ENCODE measurements around the gene MAST2. TPM values are rescaled to one million over a fixed set of nuclear protein-coding genes. Genes with fewer than 3 reads are reported as not detected.
"Not testable (repeated sequence)": the region's sequence is repeated elsewhere in the genome, so short reads cannot be mapped to it uniquely, and the experiment has no call there.

The MAST2 gene
- total RNA-seq, 1 donor from 2014 or later: 63.9 TPM

GRCh38 chr1:45854724-45855123 lies 51.3 kb downstream of the MAST2 start:
- DNase-seq (ENCODE audit: extremely low spot score, unreplicated experiment): no peak
- Mint-ChIP-seq H3K4me1 (ENCODE audit: unreplicated experiment) (no peaks in the 10 kb centered on the region), H3K36me3 (ENCODE audit: unreplicated experiment) (peaks cover 6% of the 10 kb centered on the region), H3K27me3 (ENCODE audit: unreplicated experiment) (no peaks in the 10 kb centered on the region), H3K27ac (ENCODE audit: unreplicated experiment) (no peak overlapping the region), H3K9me3 (ENCODE audit: unreplicated experiment) (peaks cover 13% of the 10 kb centered on the region), H3K4me3 (ENCODE audit: unreplicated experiment) (no peak overlapping the region)
- TF ChIP-seq, protein P1, sequence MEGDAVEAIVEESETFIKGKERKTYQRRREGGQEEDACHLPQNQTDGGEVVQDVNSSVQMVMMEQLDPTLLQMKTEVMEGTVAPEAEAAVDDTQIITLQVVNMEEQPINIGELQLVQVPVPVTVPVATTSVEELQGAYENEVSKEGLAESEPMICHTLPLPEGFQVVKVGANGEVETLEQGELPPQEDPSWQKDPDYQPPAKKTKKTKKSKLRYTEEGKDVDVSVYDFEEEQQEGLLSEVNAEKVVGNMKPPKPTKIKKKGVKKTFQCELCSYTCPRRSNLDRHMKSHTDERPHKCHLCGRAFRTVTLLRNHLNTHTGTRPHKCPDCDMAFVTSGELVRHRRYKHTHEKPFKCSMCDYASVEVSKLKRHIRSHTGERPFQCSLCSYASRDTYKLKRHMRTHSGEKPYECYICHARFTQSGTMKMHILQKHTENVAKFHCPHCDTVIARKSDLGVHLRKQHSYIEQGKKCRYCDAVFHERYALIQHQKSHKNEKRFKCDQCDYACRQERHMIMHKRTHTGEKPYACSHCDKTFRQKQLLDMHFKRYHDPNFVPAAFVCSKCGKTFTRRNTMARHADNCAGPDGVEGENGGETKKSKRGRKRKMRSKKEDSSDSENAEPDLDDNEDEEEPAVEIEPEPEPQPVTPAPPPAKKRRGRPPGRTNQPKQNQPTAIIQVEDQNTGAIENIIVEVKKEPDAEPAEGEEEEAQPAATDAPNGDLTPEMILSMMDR (IDR thresholded peaks at IDR 0.05): no peak

DNA sequence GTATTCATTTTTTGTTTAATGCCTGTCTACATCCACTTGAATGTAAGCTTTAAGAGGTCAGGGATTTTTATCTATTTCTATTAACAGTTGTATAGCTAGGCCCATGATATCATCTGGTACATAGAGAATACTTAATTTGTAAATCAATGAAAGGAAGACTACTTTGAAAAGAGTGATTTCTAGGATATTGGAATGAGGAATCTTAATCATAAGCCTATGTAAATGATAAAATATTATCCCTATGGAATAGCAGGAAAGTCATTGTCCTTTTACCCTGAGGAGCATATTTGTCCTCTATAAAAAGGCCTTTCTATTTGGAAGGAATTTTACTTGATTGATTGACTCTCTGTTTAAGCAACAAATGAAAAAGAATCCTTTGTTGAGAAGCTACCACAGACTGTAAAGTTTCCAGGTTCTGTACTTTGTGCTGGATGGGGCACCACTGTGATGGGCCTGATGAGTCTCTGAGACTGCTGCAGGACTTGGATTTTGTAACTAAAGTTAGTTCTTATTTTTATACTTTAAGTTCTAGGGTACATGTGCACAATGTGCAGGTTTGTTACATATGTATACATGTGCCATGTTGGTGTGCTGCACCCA lies 53.8 kb downstream of the MAST2 start:
- Mint-ChIP-seq H3K27me3 (ENCODE audit: unreplicated experiment) (no peaks in the 10 kb centered on the region), H3K36me3 (ENCODE audit: unreplicated experiment) (no peaks in the 10 kb centered on the region), H3K9me3 (ENCODE audit: unreplicated experiment) (no peaks in the 10 kb centered on the region), H3K4me3 (ENCODE audit: unreplicated experiment) (no peak overlapping the region), H3K27ac (ENCODE audit: unreplicated experiment) (no peak overlapping the region), H3K4me1 (ENCODE audit: unreplicated experiment) (no peaks in the 10 kb centered on the region)
- TF ChIP-seq, protein P1 (IDR thresholded peaks at IDR 0.05): no peak
- DNase-seq (ENCODE audit: extremely low spot score, unreplicated experiment): no peak

GRCh38 chr1:45857755-45858492 lies 54.5 kb downstream of the MAST2 start:
- H3K4me3 Mint-ChIP-seq (ENCODE audit: unreplicated experiment); H3K9me3 Mint-ChIP-seq (ENCODE audit: unreplicated experiment); H3K4me1 Mint-ChIP-seq (ENCODE audit: unreplicated experiment); H3K36me3 Mint-ChIP-seq (ENCODE audit: unreplicated experiment); H3K27ac Mint-ChIP-seq (ENCODE audit: unreplicated experiment); DNase-seq (ENCODE audit: extremely low spot score, unreplicated experiment); H3K27me3 Mint-ChIP-seq (ENCODE audit: unreplicated experiment): not testable (repeated sequence)

GRCh38 chr1:45859221-45859620 lies 55.8 kb downstream of the MAST2 start:
- DNase-seq (ENCODE audit: extremely low spot score, unreplicated experiment): no peak
- Mint-ChIP-seq H3K27me3 (ENCODE audit: unreplicated experiment) (no peaks in the 10 kb centered on the region), H3K4me1 (ENCODE audit: unreplicated experiment) (peaks cover 15% of the 10 kb centered on the region), H3K4me3 (ENCODE audit: unreplicated experiment) (no peak overlapping the region), H3K9me3 (ENCODE audit: unreplicated experiment) (no peaks in the 10 kb centered on the region), H3K27ac (ENCODE audit: unreplicated experiment) (peak overlapping the region; percentile 48), H3K36me3 (ENCODE audit: unreplicated experiment) (no peaks in the 10 kb centered on the region)
- TF ChIP-seq, protein P1 (IDR thresholded peaks at IDR 0.05): no peak

GRCh38 chr1:45862008-45862407 lies 58.6 kb downstream of the MAST2 start:
- Mint-ChIP-seq H3K4me1 (ENCODE audit: unreplicated experiment) (peaks cover 26% of the 10 kb centered on the region), H3K27me3 (ENCODE audit: unreplicated experiment) (no peaks in the 10 kb centered on the region), H3K36me3 (ENCODE audit: unreplicated experiment) (no peaks in the 10 kb centered on the region), H3K4me3 (ENCODE audit: unreplicated experiment) (no peak overlapping the region), H3K27ac (ENCODE audit: unreplicated experiment) (no peak overlapping the region), H3K9me3 (ENCODE audit: unreplicated experiment) (no peaks in the 10 kb centered on the region)
- TF ChIP-seq, protein P1 (IDR thresholded peaks at IDR 0.05): no peak
- DNase-seq (ENCODE audit: extremely low spot score, unreplicated experiment): no peak

Measured in osteocyte (in vitro differentiated cells).